HEK293T (cell line): ENCODE results near the gene CPT1B.

Experiments
- CTCF ChIA-PET: fragments of 350-600 bp; formaldehyde crosslinking; extraction: SDS; loops from one replicate; lab custom pipeline; 2021; ENCODE audit warnings: antibody characterized with exemption, inconsistent platforms; lab: Yijun Ruan, JAX
- POLR2A ChIA-PET: fragments of 350-600 bp; formaldehyde crosslinking; extraction: SDS; loops from one replicate; lab custom pipeline; 2020; ENCODE audit warnings: antibody characterized with exemption, inconsistent platforms; lab: Yijun Ruan, JAX
- DNase-seq: peaks from one replicate; pipeline ENCODE4 v3.0.0; 2012; ENCODE audit warnings: mixed read lengths; ENCODE audit errors: extremely low spot score
- ARNT ChIP-seq: fragments of 450-650 bp; IDR thresholded peaks from 2 replicates; pipeline ENCODE4 v1.6.1; 2017; ENCODE audit warnings: mild to moderate bottlenecking
- BHLHE40 ChIP-seq: fragments of 450-650 bp; IDR thresholded peaks from 2 replicates; pipeline ENCODE4 v1.6.1; 2016; ENCODE audit warnings: mild to moderate bottlenecking, moderate library complexity, borderline replicate concordance
- CTBP1 ChIP-seq: fragments of 450-650 bp; IDR thresholded peaks from 2 replicates; pipeline ENCODE4 v1.6.1; 2016; ENCODE audit warnings: borderline replicate concordance
- ELF4 ChIP-seq: fragments of 450-650 bp; IDR thresholded peaks from 2 replicates; pipeline ENCODE4 v1.6.1; 2017; ENCODE audit warnings: antibody characterized with exemption
- FOXA1 ChIP-seq: fragments of 450-650 bp; IDR thresholded peaks from 2 replicates; pipeline ENCODE4 v1.6.1; 2016; ENCODE audit warnings: mild to moderate bottlenecking
- FOXK2 ChIP-seq: fragments of 450-650 bp; IDR thresholded peaks from 2 replicates; pipeline ENCODE4 v1.6.1; 2016; ENCODE audit warnings: mild to moderate bottlenecking
- FOXM1 ChIP-seq: fragments of 450-650 bp; IDR thresholded peaks from 2 replicates; pipeline ENCODE4 v1.6.1; 2017; ENCODE audit warnings: mild to moderate bottlenecking, borderline replicate concordance
- HDGF ChIP-seq: fragments of 450-650 bp; IDR thresholded peaks from 2 replicates; pipeline ENCODE4 v1.6.1; 2017; ENCODE audit warnings: antibody characterized with exemption, borderline replicate concordance
- L3MBTL2 ChIP-seq: fragments of 450-650 bp; conservative IDR thresholded peaks from 2 replicates; pipeline ENCODE4 v1.6.1; 2016; ENCODE audit warnings: mild to moderate bottlenecking
- LEF1 ChIP-seq: fragments of 450-650 bp; IDR thresholded peaks from 2 replicates; pipeline ENCODE4 v1.6.1; 2017; ENCODE audit warnings: mild to moderate bottlenecking, borderline replicate concordance
- NFRKB ChIP-seq: fragments of 450-650 bp; IDR thresholded peaks from 2 replicates; pipeline ENCODE4 v1.6.1; 2016; ENCODE audit warnings: mild to moderate bottlenecking, moderate library complexity
- PKNOX1 ChIP-seq: fragments of 450-650 bp; IDR thresholded peaks from 2 replicates; pipeline ENCODE4 v1.6.1; 2016
- SP1 ChIP-seq: fragments of 450-650 bp; IDR thresholded peaks from 2 replicates; pipeline ENCODE4 v1.6.1; 2017
- SUZ12 ChIP-seq: fragments of 450-650 bp; IDR thresholded peaks from 2 replicates; pipeline ENCODE4 v1.6.1; 2016; ENCODE audit warnings: mild to moderate bottlenecking
- TARDBP ChIP-seq: fragments of 450-650 bp; IDR thresholded peaks from 2 replicates; pipeline ENCODE4 v1.6.1; 2016
- ZNF384 ChIP-seq: fragments of 450-650 bp; IDR thresholded peaks from 2 replicates; pipeline ENCODE4 v1.6.1; 2016

The CPT1B gene

GRCh38 chr22:50605613-50606074, 27.4 kb upstream of the CPT1B start:
- no peak for DNase-seq
- ChIA-PET POLR2A (no interaction called here), CTCF (interaction anchor here (1.4 kb wide), 1 partner anchor 16 kb away, joined by 6 read pairs; no protein-coding TSS in a partner anchor)
- TF ChIP-seq CTBP1 (no peak), BHLHE40 (no peak), ARNT (no peak), FOXA1 (no peak), NFRKB (no peak), TARDBP (no peak), L3MBTL2 (no peak), LEF1 (no peak), ELF4 (no peak), SP1 (no peak), ZNF384 (no peak), FOXK2 (no peak), PKNOX1 (no peak), SUZ12 (no peak)

- TF ChIP-seq FOXA1 (no peak), ZNF384 (no peak), CTBP1 (no peak), NFRKB (no peak), FOXM1 (no peak), ARNT (no peak), HDGF (no peak), SUZ12 (no peak), ELF4 (no peak), PKNOX1 (no peak), FOXK2 (no peak), L3MBTL2 (no peak), TARDBP (no peak)
- ChIA-PET CTCF (no interaction called here), POLR2A (no interaction called here)
- no peak for DNase-seq
These were observed 26.9 kb upstream of the CPT1B start for GRCh38 chr22:50605002-50605612.

DNA sequence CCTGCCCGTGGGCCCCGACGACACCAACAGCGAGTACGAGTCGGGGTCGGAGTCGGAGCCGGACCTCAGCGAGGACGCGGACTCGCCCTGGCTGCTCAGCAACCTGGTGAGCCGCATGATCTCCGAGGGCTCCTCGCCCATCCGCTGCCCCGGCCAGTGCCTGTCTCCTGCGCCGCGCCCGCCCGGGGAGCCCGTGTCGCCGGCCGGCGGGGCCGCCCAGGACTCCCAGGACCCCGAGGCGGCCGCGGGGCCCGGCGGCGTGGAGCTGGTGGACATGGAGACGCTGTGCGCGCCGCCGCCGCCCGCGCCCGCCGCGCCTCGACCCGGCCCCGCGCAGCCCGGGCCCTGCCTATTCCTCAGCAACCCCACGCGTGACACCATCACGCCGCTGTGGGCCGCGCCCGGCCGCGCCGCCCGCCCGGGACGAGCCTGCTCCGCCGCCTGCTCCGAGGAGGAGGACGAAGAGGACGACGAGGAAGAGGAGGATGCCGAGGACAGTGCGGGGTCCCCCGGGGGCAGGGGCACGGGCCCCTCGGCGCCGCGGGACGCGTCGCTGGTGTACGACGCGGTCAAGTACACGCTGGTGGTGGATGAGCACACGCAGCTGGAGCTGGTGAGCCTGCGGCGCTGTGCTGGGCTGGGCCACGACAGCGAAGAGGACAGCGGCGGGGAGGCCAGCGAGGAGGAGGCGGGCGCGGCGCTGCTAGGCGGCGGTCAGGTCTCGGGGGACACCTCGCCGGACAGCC, 26.2 kb upstream of the CPT1B start:
- POLR2A ChIA-PET, result no interaction called here
- CTCF ChIA-PET, result interaction anchor here (0.5 kb wide), 1 partner anchor 16 kb away, joined by 3 read pairs; no protein-coding TSS in a partner anchor
- no peak for TF ChIP-seq FOXK2
- no peak for TF ChIP-seq FOXM1
- no peak for TF ChIP-seq PKNOX1
- no peak for TF ChIP-seq SP1
- no peak for TF ChIP-seq HDGF
- TF ChIP-seq ZNF384, result no peak
- TF ChIP-seq CTBP1, result no peak
- no peak for TF ChIP-seq ARNT
- TF ChIP-seq L3MBTL2, result no peak
- no peak for DNase-seq

DNA sequence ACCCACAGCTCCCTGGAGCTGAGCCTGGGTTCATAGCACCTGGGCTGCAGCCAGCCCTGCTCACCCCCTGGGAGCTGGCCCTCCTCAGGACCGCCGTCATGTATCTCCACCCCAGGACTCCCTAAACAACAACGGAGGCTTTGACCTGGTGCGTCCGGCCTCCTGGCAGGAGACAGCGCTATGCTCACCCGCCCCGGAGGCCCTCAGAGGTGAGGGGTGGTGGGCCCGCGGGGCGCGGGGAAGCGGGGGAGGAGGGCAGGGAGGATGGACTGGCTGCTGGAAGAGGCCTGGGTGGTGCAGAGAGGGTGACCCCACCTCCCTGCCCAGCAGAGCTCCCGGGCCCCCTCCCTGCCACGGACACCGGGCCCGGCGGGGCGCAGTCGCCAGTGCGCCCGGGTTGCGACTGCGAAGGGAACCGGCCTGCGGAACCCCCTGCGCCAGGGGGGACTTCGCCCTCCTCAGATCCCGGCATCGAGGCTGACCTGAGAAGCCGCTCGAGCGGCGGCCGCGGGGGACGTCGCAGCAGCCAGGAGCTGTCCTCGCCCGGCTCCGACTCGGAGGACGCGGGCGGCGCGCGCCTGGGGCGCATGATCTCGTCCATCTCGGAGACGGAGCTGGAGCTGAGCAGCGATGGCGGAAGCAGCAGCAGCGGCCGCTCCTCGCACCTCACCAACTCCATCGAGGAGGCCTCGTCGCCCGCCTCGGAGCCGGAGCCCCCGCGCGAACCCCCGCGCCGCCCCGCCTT, 25.5 kb upstream of the CPT1B start:
- POLR2A ChIA-PET, result no interaction called here
- TF ChIP-seq SUZ12, result no peak
- TF ChIP-seq HDGF, result no peak
- no peak for TF ChIP-seq CTBP1
- TF ChIP-seq ELF4, result no peak
- TF ChIP-seq L3MBTL2, result no peak
- no peak for TF ChIP-seq PKNOX1
- no peak for TF ChIP-seq TARDBP
- no peak for TF ChIP-seq ZNF384
- no peak for TF ChIP-seq SP1
- no peak for TF ChIP-seq FOXA1
- TF ChIP-seq FOXK2, result no peak
- no peak for TF ChIP-seq LEF1
- no peak for TF ChIP-seq FOXM1
- CTCF ChIA-PET, result interaction anchor here (0.5 kb wide), 1 partner anchor 17 kb away, joined by 3 read pairs; no protein-coding TSS in a partner anchor
- DNase-seq, result no peak

GRCh38 chr22:50602338-50602700, 24.1 kb upstream of the CPT1B start:
- TF ChIP-seq FOXK2, result no peak
- no peak for TF ChIP-seq NFRKB
- no peak for TF ChIP-seq LEF1
- TF ChIP-seq CTBP1, result no peak
- TF ChIP-seq ELF4, result no peak
- TF ChIP-seq ZNF384, result no peak
- no peak for TF ChIP-seq SP1
- TF ChIP-seq SUZ12, result no peak
- TF ChIP-seq ARNT, result no peak
- TF ChIP-seq BHLHE40, result no peak
- no peak for TF ChIP-seq PKNOX1
- no peak for TF ChIP-seq FOXM1
- no peak for TF ChIP-seq FOXA1
- DNase-seq, result no peak
- CTCF ChIA-PET, result no interaction called here
- POLR2A ChIA-PET, result interaction anchor here (0.8 to 1.6 kb wide), 6 partner anchors 7 to 77 kb away, joined by 3 to 8 read pairs (median 4); partner anchors contain the start of genes CHKB, SCO2 and SYCE3
